GM04503 (cell line): ENCODE measurements around the gene PTPRD.

Experiments
- DNase-seq: peaks from one replicate; pipeline ENCODE4 v3.0.0-alpha.2; 2012; ENCODE audit warnings: low read depth

PTPRD gene

GRCh38 chr9:10173561-10173960, 439.2 kb downstream of the PTPRD start:
- DNase-seq, result no peak

DNA sequence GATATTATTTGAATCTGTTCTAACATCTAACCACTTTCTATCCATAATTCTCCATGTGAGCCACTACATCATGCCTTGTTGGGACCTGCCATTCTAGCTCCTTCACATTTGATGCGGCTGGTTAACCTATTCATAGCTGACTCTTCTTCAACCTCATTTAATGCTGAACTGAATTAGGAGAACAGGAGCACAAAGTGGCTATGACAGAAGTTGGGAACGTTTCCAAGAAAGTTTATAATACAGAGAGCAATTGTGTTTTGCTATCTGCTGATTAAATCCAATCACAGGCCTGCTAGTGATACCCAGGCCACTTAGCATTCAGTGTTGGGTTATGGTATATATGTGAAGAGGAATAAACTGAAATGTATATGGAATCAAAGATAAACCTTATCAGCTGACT, 440.3 kb downstream of the PTPRD start:
- DNase-seq, result no peak

DNA sequence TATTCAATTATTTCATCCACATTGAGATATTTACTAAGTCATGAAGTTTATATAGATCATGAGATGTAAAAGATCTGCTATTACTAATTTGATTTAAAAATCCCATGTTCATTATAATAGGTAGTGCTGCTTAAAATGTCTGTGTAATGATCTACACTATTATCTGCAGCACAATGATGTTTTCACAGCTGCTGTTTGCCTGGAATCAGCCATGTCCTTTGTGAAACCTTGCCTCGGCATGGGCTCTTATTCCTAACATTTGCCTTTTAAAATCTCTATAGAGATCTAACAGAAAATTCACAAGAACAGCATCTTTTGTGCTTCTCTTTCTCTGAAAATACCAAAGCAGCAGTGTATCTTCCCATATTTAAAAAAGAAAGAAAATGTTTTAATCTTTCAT, 444.6 kb downstream of the PTPRD start:
- DNase-seq, result no peak

DNA sequence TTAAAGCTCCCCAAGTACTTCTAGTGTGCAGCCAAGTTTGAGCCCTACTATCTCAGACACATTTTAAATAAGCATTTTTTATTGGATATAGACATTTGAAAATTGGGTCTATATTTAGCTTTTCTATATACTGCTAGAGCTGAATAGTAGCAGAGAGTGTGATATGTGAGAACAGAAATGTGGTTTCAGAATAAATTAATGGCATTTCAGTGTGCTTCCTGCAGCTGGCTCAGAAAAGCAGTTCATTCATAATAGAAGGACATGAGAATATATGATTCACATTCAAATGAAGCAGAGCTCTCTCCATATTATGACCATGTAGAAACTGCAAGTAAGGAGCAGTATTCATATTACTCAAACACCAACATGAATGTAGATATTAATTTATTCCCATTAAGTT, 464.0 kb downstream of the PTPRD start:
- no peak for DNase-seq

GRCh38 chr9:10146517-10147331, 466.1 kb downstream of the PTPRD start:
- no peak for DNase-seq

- no peak for DNase-seq
Observed at GRCh38 chr9:10144355-10144754, 468.4 kb downstream of the PTPRD start.

DNA sequence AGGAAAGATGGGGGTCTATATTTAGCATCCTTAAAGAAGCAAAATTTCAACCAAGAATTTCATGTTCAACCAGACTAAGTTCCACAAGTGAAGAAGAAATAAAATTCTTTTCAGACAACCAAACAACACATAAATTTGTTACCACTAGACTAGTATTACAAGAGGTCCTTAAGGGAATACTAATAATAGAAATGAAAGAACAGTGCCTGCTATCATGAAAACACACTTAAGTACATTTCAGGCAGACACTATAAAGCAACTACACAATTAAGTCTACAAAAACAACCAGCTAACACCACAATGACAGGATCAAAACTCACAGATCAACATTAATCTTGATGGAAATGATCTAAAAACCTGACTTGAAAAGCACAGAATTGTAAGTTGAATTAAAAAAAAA, 477.2 kb downstream of the PTPRD start:
- no peak for DNase-seq

DNA sequence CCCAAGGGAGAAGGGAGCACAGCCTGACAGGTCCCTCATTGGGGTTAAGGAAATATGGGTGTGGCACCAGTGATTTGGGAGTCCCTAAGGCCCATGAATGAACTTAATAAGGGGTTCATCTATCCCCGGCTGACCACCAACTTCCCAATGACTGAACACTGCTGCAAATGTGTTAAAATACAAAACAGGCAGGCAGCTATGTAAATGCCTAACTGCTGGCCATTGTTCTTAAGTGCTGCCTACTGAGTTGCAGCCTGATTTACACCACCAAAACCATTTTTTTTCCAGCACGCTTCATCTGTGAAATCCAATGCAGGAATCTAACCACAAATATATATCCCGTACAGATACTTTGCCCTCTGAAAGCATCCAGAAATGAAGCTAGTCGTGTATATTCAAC, 478.5 kb downstream of the PTPRD start:
- no peak for DNase-seq

- no peak for DNase-seq
Observed at GRCh38 chr9:10130061-10130675, 482.6 kb downstream of the PTPRD start.

GRCh38 chr9:10127867-10128266, 484.9 kb downstream of the PTPRD start:
- DNase-seq, result no peak

DNA sequence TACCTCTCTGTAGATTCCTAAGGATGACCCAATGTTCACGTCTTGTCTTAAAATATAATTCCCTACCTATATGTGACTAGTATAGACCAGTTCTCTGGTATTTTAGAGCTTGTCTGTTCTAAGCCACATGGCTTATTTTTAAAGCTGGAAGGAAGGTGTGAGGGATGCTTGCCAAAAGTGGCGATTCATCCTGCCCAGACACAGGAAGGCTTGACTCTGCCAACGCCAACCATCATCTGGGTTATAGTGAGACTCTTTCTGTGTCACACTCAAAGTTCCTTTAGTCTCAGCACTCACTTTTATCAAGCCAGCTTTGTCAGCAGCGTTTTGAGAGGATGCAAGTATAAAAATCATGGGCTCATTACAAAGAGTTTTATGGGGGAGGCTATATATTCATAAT, 500.0 kb downstream of the PTPRD start:
- DNase-seq, result no peak

- DNase-seq, result no peak
Observed at GRCh38 chr9:10112070-10112469, 500.7 kb downstream of the PTPRD start.

DNA sequence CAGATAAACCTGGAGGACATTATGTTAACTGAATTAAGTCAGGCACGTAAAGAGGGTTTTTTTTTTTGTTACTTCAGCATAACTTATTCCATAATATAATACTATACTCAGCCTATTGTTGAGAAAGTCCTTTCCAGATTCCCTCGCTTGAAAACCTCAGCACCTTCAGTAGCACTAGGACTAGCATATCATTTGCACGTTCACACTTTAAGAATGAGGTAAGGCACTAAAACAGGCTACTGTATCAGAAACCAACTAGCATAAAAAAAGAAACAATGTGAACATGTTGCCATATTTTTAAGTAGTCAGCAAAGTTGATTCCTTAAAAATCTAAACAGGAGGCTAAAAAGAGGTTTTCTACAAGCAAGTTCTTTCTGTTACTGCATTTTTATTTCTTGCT, 504.0 kb downstream of the PTPRD start:
- DNase-seq, result no peak

- DNase-seq, result no peak
Observed at GRCh38 chr9:10104774-10105173, 508.0 kb downstream of the PTPRD start.

DNA sequence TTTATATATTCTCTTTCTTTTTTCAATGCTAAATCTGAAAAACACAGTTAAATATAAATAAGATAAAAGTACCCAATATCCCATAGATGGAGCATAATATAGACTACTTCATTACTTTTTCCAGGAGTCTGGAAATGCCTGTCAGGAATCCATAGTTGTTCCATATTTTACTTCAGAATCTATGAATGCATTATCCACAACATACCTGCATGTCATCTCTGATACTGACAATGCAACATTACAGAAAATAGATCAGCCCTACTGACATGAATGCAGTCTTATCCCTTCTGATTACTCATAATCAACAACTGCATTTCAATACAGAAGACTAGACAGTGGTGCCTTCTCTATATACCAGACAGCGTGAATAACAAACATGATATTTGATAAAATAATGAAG, 517.6 kb downstream of the PTPRD start:
- DNase-seq, result no peak

GRCh38 chr9:10094563-10094962, 518.2 kb downstream of the PTPRD start:
- DNase-seq, result no peak

DNA sequence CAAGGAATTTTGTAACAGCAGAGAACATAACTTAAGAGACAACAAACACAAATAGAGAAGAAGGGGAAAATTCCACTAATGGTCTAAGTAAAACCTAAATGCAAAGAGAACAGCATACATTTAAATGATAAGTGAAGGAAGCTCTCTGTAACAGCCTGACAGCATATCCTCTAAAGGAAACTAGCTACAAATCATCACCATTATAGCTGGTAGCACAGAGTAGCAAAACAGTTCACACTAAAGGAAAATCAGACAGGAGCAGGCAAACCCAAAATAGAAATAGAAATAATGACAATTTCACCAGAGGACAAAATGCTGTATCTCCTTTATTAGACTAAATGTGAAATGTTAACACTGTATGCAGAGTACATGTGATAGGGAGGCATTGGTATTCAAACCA, 532.8 kb downstream of the PTPRD start:
- no peak for DNase-seq

- no peak for DNase-seq
Observed at GRCh38 chr9:10079284-10079964, 533.4 kb downstream of the PTPRD start.

DNA sequence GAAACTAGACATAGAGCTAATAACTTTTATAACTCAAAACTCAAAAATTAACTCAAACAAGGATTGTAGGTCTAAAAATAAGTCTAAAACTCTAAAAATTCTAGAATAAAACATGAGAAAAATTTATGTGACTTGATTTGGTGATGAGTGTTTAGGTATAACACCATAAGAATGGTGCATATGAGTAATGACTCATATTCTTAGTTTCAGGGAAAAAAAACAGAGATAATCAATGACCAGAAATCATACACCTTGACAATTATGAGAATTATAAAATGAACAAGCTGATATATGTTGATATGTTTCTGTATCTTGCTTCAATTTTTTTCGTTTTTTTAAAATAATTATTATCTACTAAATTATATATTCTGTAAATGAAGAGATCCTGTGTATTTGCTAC, 541.2 kb downstream of the PTPRD start:
- DNase-seq, result no peak

DNA sequence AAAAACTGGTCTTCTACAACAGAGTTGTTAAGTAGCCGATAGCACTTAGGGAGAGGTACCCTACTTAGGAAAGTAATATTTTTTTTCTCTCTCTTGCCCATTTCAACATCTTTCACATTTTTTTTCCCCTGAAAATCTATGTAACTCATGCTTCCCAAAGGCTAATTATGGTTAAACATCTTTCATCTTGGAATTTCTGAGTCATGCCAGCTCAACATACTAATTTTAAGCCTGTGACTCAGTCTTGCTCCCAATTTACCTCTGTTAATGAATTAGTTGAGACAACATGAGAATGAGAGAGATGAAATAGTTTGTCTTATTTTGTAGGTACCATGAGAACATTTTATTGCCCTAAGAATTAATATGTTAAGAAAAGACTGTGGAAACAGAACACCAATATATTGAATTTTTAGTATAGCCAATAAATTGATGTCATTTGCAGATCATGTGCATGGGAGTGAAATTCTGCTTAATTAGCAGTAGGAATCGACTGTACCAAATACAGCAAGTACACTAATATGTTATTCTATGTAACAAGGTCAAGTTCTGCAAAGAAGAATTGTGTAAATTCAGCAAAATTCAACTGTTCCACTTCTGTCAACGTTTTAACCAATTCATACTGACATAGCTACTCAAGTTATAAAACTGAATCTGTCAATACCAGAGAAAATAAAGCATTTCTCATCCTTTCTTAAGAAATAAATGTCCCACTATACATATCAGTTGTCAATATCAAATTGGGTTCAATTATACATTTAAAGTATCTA, 550.0 kb downstream of the PTPRD start:
- DNase-seq, result no peak

DNA sequence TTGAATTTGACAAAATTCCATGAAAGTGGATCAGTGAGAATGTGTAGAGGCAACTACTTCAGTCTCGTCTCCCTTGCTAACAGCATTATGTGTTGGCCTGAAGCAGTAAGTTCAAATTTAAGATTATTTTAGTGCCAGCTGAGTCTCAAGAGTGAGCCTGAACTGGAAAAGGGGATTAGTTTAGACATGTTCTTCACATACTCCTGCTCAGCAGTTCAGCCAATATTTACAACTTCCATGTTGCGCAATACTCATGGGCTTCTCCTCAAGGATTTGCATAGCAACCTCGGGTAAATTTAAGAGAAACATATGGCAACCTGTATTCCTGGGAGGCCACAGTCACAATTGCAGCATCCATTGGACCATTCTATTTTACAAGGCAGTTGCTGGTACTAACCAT, 553.8 kb downstream of the PTPRD start:
- DNase-seq, result peak; percentile 8

DNA sequence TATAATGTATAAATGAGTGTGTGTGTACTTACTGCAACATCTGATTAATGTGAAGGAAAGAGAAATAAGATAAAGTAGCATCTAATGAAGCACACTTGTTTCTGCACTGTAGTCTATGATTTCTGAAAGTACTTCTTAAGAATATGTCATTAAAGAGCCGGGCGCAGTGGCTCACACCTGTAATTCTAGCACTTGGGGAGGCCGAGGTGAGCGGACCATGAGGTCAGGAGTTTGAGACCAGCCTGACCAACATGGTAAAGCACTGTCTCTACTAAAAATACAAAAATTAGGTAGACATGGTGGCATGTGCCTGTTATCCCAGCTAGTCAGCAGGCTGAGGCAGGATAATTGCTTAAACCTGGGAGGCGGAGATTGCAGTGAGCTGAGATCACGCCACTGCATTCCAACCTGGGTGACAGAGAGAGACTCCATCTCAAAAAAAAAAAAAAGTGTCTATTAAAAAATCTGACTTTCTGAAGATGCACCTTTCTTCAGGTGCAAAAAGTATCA, 556.9 kb downstream of the PTPRD start:
- no peak for DNase-seq
